ENCODE data around the gene PI4KA.
"Not testable (repeated sequence)": the region's sequence is repeated elsewhere in the genome, so short reads cannot be mapped to it uniquely, and the experiment has no call there.

PI4KA gene

DNA sequence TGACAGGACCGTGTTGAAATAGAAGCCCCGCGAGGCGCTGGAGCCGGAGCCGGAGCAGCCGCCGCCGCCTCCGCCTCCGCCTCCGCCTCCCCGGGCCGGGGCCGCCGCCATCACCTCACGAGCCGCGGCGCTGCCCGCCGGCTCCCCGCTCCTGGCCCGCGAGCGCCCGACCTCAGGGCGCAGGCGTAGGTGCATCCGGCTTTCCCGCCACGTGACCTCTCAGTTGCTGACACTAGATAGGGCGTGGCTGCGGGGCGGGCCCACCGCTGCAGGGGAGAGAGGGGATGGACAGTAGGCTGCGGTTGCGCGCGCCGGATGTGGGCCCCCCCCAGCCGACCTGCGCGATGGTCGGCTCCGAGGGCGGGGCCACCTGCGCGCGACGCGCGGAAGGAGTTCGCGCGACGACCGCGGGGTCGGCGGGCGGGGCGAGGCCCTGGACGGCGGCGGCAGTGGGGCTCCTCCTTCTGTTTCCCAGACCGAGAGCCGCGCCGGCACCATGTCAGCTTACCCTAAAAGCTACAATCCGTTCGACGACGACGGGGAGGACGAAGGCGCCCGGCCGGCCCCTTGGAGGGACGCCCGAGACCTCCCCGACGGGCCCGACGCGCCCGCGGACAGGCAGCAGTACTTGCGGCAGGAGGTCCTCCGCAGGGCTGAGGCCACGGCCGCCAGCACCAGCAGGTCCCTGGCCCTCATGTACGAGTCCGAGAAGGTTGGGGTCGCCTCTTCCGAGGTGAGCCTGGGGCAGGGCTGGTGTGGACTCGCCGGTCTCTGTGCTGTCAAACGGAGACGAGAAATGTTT, at the start of gene PI4KA, which contains the start of gene SNAP29:
Gene PI4KA, minus strand, starts transcription at position 197 of the 802 bp plus-strand sequence. Its CDS starts 86 bp downstream, at position 111.
Gene SNAP29, plus strand, starts transcription at position 393 of the 802 bp plus-strand sequence. Its CDS starts 104 bp downstream, at position 497.
- peak; percentile 98 for DNase-seq

DNA sequence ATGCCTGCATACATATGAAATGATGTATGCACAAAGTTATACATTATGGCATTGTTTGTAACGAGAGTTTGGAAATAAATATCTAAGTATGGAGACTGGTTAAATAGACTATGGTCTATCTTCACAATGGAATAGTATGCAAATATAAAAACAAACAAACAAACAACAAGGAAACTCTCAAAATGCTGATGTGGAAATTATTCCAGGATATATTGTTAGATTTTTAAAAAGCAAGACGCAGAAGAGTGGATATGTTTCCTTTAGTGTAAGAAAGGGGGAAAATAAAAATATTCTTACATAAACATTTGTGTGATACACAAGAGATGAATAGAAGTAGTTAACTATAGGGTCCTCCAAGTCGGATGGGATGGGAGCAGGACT, 47.8 kb upstream of the PI4KA start:
- no peak for DNase-seq

DNA sequence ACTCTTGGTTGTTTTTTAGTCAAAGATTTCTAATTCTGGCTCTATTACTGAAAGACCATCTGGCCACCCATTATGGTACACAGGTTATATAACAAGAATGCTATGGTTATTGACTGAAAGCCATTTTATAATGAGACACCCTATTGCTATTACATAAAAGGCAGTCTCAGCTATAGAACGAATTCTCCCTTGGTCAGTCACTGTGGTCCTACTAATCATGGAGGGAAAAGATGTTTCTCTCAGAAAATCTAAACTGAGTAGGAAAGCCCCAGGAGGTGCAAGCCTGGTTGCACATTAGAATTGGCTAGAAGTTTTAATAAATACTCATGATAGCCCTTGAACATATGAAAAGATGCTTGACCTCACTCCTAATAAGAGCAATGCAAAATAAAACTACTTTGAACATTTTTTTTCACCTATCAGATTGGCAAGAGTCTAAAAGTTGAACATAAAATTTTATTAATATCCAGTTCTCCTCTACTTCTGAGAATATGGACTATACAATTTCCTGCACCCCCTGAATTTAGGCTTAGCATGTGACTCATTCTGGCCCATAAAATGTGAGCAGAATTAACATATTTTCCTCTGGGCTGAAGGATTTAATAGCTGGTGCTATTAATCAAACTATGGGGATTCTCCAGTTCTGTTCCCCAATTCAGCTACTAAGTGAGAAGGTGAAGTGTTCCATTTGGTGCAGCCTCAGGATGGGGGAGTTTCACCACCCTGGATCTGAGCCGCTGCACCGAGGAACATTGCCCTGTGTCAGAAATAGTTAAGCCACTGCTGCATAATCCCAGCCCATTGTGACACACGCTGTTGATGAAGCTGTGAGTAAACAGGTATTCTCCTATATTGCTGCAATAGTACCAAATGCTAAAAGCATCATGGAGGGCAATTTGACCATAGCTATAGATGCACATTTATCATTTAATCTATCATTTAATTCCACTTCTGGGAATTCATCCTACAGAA, 47.1 kb upstream of the PI4KA start:
- no peak for DNase-seq

DNA sequence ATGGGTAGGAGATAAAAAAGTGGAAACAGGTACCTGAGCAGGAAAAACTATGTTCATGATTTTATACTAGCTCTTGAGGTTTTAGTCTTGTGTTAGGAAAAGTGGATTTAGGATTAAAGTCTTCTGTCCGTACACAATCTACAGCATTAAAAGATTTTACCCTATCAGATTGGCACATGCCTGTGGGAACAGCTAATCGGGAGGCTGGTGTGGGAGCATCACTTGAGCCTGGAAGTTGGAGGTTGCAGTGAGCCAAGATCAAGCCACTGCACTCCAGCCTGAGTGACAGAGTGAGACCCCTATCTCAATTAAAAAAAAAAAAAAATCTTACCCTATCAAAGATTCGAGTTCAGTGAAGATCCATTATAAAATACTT, 46.4 kb upstream of the PI4KA start:
- no peak for DNase-seq

DNA sequence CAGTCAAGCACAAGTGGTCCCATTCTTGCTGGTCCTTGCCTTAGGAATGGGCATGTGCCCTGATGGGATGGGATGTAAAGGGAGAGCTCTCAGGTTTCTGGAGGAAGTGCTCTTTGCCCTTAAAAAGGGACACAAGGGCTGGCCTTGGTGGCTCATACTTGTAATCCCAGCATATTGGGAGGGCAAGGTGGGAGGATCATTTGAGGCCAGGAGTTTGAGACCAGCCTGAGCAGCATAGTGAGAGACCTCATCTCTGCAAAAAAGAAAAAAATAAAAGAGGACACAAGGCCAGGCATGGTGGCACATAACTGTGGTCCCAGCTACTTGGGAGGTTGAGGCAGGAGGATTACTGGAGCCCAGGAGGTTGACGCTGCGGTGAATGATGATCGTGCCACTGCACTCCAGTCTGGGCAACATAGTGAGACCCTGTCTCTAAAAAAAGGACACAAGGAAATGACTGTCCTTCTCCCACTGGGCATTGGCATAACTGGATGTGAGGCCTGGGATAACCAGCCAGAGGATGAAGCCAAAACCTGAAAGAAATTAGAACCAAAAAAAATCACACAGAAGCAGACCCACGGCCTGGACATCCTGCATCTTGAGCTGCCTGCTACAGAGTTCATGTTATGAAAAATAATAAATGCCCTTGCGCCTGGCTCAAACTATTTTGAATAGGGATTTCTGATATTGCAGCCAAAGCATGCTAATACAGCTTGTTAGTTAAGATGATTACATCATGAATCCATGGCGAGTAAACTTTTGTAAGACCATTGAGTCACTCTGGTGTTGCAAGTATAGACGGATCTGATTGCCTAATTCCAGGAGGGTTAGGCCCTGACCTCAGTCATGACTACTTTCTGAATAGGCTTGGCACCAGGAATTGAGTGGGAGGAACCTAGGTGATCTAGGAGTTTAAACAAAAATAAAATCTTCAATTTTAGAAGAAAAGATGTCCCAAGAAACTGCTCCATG, 45.7 kb upstream of the PI4KA start:
- DNase-seq = peak; percentile 35

DNA sequence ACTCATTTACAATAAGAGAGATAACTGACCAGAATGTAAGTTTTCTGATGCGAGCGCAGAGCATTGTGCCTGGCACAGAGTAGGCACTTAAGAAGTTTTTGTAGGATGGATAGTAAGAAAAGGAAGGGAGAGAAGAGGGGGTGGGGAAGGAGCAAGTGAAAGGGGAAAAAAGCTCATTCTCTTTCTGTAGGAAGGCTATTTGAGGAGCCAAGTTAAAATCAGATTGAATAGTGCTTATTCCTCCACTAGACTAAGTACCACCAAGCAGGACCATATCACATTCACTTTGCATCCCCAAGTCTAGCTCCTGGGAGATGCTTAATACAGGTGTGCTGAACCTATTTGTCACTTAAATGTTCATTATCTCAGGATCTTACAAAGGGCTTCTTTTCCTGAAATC, 44.5 kb upstream of the PI4KA start:
- DNase-seq = no peak

DNA sequence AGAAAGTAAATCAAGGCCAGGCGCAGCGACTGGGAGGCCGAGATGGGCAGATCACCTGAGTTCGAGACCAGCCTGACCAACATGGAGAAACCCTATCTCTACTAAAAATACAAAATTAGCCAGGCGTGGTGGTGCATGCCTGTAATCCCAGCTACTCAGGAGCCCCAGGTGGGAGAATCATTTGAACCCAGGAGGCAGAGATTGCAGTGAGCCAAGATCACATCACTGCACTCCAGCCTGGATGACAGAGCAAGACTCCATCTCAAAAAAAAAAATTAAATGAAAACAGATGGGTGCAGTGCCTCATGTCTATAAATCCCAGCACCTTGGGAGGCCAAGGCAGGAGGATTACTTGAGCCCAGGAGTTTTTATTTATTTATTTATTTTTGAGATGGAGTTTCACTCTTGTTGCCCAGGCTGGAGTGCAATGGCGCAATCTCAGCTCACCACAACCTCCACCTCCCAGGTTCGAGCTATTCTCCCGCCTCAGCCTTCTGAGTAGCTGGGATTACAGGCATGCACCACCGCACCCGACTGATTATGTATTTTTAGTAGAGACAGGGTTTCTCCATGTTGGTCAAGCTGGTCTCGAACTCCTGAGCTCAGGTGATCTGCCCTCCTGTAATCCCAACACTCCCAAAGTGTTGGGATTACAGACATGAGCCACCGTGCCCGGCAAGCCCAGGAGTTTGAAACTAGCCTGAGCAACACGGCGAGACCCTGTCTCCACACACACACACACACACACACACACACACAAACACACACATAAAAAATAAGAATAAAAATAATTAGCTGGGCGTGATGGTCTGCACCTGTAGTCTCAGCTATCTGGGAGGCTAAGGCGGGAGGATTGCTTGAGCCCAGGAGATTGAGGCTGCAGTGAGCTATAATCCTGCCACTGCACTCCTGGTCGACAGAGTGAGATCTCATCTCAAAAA, 42.8 kb upstream of the PI4KA start:
- DNase-seq = not testable (repeated sequence)

DNA sequence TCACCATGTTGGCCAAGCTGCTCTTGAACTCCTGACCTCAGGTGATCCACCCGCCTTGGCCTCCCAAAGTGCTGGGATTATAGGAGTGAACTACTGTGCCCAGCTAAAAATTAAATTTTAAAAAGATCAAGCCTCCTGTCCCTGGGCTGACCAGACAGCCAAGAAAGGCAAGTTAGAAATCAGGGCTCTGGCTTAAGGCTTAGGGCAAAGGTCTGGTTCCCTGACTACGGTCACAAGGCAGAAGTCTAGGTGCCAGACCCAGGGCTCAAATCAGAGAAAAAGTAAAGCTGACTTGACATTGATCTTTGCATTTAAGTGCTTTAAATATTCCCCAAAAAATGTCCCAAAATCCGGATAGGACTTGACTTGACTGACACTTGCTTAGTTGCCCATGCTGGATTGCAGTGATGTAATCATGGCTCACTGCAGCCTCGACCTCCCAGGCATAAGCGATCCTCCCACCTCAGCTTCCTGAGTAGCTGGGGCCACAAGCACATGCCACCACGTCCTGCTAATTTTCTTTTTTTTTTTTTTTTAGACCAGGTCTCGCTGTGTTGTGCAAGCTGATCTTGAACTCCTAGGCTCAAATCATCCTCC, 41.3 kb upstream of the PI4KA start:
- DNase-seq = no peak

DNA sequence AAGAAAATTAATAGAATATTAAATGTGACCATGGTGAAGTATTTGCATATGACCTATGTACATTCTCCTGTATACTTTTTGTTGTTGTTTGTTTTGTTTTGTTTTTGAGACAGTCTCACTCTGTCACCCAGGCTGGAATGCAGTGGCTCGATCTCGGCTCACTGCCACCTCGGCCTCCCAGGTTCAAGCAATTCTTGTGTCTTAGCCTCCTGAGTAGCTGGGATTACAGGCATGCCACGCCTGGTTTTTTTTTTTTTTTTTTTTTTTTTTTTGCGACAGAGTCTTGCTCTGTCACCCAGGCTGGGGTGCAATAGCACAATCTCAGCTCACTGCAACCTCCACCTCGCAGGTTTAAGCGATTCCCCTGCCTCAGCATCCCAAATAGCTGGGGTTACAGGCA, 39.1 kb upstream of the PI4KA start:
- DNase-seq = not testable (repeated sequence)

DNA sequence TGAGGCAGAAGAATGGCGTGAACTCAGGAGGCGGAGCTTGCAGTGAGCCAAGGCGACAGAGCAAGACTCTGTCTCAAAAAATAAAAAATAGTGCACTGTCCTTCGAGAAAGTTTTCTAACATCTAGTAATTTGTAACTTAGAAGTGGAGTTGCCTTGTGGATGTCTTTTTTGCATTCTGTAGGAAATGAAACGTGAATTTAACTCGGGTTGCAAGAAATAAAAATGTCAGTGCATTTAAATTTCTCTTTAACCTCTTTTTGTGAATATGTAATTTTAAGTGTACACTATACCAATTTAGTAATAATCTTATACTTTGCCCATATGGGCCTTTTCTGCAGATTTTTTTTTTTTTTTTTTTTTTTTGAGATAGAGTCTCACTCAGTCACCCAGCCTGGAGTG, 32.4 kb upstream of the PI4KA start:
- no peak for DNase-seq

DNA sequence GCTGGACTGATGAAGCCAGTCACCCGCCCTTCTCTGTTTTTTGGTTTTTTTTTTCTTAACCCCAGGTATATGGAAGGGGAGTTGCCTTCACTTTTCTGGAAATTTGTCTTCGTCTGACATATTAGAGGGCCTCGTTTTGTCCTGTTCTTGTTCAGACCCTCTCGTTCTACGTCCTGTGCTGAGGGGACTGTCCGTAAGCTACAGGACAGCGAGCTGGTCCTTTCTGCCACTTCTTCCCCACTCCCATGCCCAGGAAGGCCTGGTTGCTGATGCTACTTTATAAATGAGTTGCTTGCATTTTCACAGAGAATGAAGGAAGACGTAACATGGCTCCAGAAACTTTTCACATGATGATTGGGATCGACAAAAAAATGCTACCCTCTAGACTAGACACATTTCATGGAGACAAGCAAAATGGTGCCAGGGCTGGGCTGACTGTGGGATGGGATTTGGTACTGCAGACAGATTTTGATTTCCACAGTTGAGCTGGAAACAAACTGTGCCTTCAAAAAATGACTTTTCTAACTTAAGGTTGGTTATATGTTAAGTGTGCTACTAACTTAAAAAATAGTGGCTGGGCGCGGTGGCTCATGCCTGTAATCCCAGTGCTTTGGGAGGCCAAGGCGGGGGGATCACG, 31.4 kb upstream of the PI4KA start:
- DNase-seq = no peak

DNA sequence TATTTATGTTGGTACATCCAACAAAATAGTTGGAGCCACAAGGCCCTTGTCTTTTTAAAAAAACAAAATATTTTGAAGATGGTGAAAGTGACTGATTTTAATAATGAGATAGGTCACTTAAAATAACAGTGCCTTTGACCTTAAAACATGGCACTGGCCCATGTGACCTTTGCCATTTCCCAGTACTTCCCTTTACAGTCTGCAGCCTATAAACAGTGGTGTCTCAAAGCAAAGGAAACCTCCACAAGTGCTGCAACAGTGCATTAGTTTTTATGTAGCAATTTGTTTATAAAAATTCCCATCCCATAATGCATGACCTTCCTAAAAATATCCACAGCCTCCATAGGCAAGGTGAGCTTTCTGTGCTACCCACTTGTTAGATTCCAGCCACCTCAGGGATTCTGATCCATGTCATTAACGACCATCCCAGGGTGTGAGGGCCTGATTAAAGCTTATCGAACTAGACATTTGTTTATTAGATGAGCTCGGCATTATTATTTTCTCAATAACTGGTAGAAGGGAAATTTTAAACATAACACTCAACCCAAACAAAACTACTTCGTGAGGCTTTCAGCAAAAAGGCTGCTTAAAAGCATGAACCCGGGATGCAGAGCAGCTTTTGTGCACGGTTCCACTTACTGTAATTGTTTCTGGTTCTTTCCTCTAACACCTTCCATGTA, 30.6 kb upstream of the PI4KA start:
- DNase-seq = no peak

DNA sequence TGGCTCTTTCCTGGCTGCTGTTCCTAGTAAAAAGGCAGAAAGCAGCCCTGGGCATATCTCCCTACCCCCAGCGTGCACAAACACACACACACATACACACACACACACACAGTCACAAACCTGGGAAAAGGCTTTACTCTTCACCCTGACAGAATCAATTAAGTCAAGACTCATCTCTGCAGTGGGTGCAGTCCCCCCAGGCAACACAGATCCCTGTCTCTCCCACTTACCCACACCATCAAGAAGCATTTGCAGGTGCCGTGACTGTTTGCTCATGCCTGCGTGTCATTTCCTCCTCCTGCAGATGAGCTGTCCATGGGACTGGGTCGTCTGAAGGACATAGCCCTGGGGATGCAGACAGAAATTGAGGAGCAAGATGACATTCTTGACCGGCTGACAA, 28.8 kb upstream of the PI4KA start:
- no peak for DNase-seq

DNA sequence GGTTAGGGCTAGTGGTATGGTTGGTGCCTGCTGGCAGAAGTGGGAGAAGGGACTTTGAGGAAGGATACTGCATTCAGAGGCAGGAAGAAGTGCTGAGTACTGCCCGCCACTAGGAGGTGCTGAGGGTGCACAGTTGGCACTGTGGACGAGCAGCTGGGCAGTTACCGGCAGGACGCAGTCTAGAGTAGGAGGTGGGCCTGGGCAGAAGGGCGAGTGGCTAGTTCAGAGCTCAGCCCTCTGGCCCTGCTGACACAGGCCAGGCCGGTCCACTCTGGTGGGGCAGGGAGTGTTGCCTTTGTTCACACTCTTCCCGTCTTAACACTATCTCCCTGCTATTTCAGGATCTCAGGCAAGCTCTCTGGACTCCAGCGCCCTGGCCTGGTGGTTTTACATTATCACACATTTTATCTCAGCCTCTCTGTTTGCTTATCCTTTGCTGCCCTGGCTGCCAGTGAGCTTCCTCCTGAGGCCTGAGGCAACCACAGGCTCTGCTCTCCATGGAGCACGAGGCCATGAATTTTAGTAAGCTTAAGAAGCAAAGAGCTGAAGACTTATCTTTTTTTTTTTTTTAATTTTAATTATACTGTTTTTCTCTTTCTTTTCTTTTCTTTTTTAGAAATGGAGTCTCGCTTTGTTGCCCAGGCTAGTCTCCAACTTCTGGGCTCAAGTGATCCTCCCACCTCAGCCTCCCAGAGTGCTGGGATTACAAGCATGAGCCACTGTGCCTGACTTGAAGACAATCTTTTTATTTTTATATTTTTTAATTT, 27.1 kb upstream of the PI4KA start:
- DNase-seq = peak; percentile 59

DNA sequence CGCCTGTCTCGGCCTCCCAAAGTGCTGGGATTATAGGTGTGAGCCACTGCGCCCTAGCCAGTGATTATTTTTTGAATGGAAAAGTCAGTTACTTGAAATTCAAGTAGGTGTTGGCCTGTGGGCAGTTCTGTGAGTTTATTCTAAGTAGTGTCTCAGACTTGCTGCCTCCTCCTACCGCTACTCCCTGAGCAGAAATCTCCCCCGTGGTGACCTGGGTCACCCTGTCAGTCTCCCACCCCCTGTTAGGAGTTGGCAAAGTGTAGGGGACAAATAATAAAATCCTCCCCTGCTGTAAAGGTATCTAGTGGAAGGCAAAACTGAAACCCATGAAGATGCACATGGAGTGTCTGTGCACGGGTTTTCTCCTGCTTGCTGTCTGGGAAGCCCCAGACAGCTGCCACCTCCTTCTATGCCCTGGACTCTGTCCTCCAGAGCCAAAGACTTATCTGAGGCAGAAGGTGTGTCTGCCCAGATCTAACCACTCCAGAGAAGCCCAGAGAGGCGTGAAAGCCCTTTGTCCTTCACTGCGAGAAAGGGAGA, 26.5 kb upstream of the PI4KA start:
- DNase-seq = no peak

DNA sequence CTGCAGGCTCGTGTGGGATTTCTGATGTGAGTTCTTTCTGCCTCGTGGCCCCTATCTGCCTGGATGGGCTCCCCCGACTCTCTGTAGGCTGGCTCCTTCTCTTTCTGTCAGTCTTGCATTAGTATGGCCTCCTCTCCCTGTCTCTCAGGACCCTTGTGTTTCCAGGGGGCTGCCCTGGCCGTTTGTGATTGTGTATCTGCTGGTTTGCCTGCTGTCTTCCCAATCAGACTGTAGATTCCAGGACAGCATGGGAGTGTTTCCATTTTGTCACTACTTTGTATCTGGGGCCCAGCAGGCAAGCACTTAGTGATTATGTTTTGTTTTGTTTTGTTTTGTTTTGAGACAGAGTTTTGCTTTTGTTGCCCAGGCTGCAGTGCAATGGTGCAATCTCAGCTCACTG, 25.8 kb upstream of the PI4KA start:
- DNase-seq = no peak

DNA sequence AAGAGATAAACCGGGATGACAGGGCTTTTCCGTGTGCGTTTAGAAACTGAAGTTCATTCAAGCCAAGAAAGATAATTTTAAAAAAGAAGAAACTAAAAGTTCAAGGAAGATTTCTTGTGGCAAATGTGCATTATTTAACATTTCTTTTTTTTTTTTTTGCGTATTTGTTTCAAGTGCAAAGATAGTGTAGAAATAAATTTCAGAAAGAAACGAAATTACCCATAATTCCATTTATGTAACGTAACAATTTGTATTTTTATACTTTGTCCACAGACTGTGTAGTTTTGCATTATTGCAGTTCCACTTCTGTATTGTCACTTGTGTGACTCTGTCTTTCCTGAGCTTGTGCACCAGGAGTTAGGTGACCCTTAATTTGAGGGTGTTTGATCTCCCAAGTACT, 24.2 kb upstream of the PI4KA start:
- DNase-seq = no peak
